ENCODE measurements around the gene FAM186B. TPM values are rescaled to one million over a fixed set of nuclear protein-coding genes. Genes with fewer than 3 reads are reported as not detected.

The FAM186B gene
- total and polyA plus RNA-seq, 2 experiments from 2014 or later: 0.21 to 0.38 TPM

- TF ChIP-seq REST (IDR thresholded peaks at IDR 0.05; ENCODE audit: unreplicated experiment) (no peak), EZH2phosphoT487 (IDR thresholded peaks at IDR 0.05; ENCODE audit: unreplicated experiment) (no peak), ETS1 (IDR thresholded peaks at IDR 0.05) (no peak), JUNB (IDR thresholded peaks at IDR 0.05; ENCODE audit: unreplicated experiment) (no peak)
Observed at GRCh38 chr12:49643135-49643534, 37.7 kb upstream of the FAM186B start (continued).

GRCh38 chr12:49642370-49642802 is 36.9 kb upstream of the FAM186B start:
- Histone ChIP-seq H3F3A (replicated peaks; ENCODE audit: low read depth) (no peaks in the 10 kb centered on the region), H3K4me2 (no peak overlapping the region), H2AFZ (no peak overlapping the region), H3K4me3 (no peak overlapping the region), H3K27me3 (ENCODE audit: insufficient read depth) (no peaks in the 10 kb centered on the region), H3K9me2 (ENCODE audit: insufficient read depth) (no peaks in the 10 kb centered on the region), H3K27ac (ENCODE audit: low read depth) (no peak overlapping the region), H3K79me2 (replicated peaks; ENCODE audit: insufficient read depth) (no peaks in the 10 kb centered on the region), H3K36me3 (ENCODE audit: insufficient read depth) (peaks cover 13% of the 10 kb centered on the region), H4K20me1 (replicated peaks; ENCODE audit: insufficient read depth) (peaks cover 3% of the 10 kb centered on the region; the same call in 1 of the 2 replicates), H3K4me1 (ENCODE audit: insufficient read depth) (peaks cover 14% of the 10 kb centered on the region)
- ATAC-seq (no peak), DNase-seq (ENCODE audit: low spot score) (no peak)
- TF ChIP-seq ZNF114 (CRISPR knock-in tag; IDR thresholded peaks at IDR 0.05) (no peak), NANOG (IDR thresholded peaks at IDR 0.05; ENCODE audit: borderline replicate concordance) (no peak)
- Mint-ChIP-seq H3K9me3 (no peaks in the 10 kb centered on the region), H3K36me3 (ENCODE audit: low read depth) (peaks cover 51% of the 10 kb centered on the region), H3K4me1 (peaks cover 37% of the 10 kb centered on the region), H3K27ac (no peak overlapping the region), H3K27me3 (ENCODE audit: insufficient read depth, low read depth, poor library complexity) (peaks cover 18% of the 10 kb centered on the region), H3K4me3 (no peak overlapping the region)

GRCh38 chr12:49641748-49642369 is 36.4 kb upstream of the FAM186B start:
- peaks cover 13% of the 10 kb centered on the region for H3K36me3 ChIP-seq (ENCODE audit: insufficient read depth)
- no peaks in the 10 kb centered on the region for H3K9me2 ChIP-seq (ENCODE audit: insufficient read depth)
- H4K20me1 ChIP-seq (replicated peaks; ENCODE audit: insufficient read depth): peaks cover 3% of the 10 kb centered on the region; the same call in 1 of the 2 replicates
- H3K4me1 ChIP-seq (ENCODE audit: insufficient read depth): peaks cover 19% of the 10 kb centered on the region
- H3K27me3 ChIP-seq (ENCODE audit: insufficient read depth): no peaks in the 10 kb centered on the region
- no peaks in the 10 kb centered on the region for H3K79me2 ChIP-seq (replicated peaks; ENCODE audit: insufficient read depth)
- no peak overlapping the region for H2AFZ ChIP-seq
- Mint-ChIP-seq H3K9me3 (no peaks in the 10 kb centered on the region), H3K27ac (no peak overlapping the region), H3K4me3 (no peak overlapping the region), H3K27me3 (ENCODE audit: insufficient read depth, low read depth, poor library complexity) (peaks cover 14% of the 10 kb centered on the region), H3K4me1 (peaks cover 37% of the 10 kb centered on the region), H3K36me3 (ENCODE audit: low read depth) (peaks cover 46% of the 10 kb centered on the region)
- no peak overlapping the region for H3K4me3 ChIP-seq
- H3K27ac ChIP-seq (ENCODE audit: low read depth): no peak overlapping the region
- ATAC-seq (no peak), DNase-seq (ENCODE audit: low spot score) (no peak)
- H3F3A ChIP-seq (replicated peaks; ENCODE audit: low read depth): 0 out of 2 replicates have a peak, but pooled peaks cover 2% of the 10 kb centered on the region
- no peak for TF ChIP-seq ZNF462 (CRISPR knock-in tag; IDR thresholded peaks at IDR 0.05)
- TF ChIP-seq NANOG (IDR thresholded peaks at IDR 0.05; ENCODE audit: borderline replicate concordance): no peak
- no peak for TF ChIP-seq STAT1 (IDR thresholded peaks at IDR 0.05; ENCODE audit: unreplicated experiment)
- TF ChIP-seq ZNF114 (CRISPR knock-in tag; IDR thresholded peaks at IDR 0.05): no peak
- no peak overlapping the region for H3K4me2 ChIP-seq

Measured in GM23338 (cell line).